Mesenteric fat pad (tissue), 1 donor: ENCODE data around the gene ST7. TPM values are rescaled to one million over a fixed set of nuclear protein-coding genes. Genes with fewer than 3 reads are reported as not detected.

ENCODE experiments used
- DNase-seq: peaks from one replicate; pipeline ENCODE4 v3.0.0-alpha.2; 2020; ENCODE audit warnings: low spot score
- total RNA-seq: library from RNA; stranded (reverse); fragmentation: NEBNext Ultra II Directional; extraction: Animal tissue kit (Norgen Biotek cat#: 25700); gene quantifications from one replicate; pipeline ENCODE4 v1.2.1, GENCODE V29; 2021
- donor health status: DM: yes; HTN: yes; CAD: no.

The ST7 gene
- total RNA-seq, 1 donor from 2014 or later: 17.3 TPM

DNA sequence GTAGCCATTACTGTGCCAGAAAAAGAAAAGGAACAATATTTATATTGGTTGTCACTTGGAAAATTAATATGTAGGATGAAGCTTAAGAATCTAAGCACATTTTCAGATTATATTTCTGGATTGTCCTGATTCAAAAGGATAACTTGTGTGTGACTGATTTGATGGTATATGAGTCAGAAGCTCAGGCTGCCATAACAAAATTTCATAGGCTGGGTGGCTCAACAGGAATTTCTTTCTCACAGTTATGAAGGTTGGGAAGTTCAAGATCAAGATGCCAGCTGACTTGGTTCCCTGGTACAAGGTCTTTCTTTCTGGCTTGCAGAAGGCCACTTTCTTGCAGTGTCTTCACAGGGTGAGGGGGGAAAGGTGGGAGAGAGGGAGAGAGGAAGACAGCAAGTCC, 108.5 kb downstream of the ST7 start:
- no peak for DNase-seq

DNA sequence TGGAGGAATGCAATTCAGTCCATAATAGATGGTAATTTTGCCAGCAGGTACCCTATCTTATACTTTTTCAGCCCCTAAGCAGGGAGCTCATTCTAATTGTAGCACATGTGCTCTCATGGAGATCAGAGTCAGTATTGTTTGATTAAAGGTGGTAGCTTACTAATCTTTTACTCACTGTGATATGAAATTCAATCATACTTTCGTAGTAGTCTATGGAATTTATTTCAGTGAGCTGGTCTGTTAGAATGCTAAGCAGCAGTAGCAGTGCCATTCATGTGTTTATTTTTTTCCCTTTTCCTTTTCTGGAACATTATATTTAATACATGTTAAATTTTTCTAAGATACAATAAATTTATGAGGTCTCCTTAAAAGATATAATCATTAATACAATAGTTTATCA, 109.0 kb downstream of the ST7 start:
- no peak for DNase-seq

DNA sequence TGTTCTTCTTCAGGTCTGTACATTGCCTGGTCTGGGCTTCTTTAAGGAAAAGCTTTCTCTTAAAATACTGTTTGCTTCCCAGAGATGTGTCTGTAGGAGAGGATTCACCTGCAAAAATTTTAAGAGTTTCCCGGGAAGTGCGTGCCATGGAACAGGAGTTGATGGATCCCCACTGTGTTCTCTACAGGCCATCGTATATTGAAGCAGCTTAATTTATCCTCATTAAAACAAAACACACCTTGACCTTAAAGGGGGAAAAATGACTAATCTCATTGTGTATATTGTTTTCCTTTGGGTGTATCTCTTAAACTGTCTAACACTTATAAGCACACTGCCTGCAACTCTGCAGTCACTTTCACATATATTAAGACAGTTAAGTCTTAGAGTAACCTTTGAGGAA, 111.4 kb downstream of the ST7 start:
- no peak for DNase-seq

DNA sequence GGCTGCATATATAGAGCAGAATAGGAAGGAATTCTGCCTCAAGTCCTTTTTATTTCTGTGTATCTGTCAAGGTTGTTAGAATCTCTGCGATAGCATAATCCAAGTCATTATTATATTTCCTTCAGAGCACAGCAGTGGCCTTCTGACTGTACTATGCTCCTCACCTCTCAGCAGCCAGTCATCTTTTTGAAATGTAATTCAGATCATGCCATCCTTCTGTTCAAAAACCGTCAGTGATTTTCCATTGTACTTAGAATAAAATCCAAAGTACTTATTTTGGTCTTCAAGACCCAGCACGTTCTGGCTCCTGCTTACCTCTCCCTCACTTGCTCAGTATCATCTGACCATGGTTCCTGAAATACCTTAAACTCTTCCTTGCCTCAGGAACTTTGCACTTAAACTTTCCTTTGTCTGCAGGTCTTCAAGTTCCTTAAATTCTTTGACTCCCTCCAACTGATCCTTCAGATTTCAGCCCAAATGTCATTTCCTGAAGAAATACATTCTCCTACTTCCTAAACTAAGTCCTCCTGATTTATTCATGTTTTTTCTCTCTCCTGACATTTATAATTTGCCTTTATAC, 112.4 kb downstream of the ST7 start:
- DNase-seq: no peak

DNA sequence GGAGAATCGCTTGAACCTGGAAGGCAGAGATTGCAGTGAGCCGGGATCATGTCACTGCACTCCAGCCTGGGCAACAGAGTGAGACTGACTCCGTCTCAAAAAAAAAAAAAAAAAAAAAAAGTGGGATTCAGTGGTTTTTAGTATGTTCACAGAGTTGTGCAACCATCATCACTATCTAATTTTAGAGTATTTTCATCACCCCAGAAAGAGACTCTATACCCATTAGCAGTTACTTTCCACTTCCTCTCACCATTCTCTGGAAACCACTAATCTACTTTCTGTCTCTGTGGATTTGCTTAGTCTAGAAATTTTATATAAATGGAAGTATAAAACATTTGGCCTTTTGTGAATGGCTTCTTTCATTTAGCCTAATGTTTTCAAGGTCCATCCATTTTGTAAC, 113.4 kb downstream of the ST7 start:
- DNase-seq: no peak

DNA sequence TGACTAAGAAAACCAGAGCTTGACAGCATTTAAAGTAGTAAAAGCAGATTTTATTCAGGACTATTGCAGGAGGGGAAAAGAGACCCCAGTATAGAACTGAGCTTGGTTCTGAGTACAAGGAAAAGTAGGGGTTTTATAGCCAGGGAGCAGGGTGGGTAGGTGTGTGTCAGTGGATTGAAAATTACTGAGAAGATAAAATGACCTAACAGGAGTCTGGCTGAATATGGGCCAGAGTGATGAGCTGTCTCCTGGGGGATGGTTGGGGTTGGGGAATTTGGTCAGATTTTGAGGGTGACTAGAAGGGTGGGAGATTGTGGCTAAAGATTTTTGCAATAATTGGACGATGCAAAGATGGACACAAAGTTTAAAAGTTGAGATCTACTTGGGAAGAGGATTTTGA, 114.0 kb downstream of the ST7 start:
- no peak for DNase-seq

DNA sequence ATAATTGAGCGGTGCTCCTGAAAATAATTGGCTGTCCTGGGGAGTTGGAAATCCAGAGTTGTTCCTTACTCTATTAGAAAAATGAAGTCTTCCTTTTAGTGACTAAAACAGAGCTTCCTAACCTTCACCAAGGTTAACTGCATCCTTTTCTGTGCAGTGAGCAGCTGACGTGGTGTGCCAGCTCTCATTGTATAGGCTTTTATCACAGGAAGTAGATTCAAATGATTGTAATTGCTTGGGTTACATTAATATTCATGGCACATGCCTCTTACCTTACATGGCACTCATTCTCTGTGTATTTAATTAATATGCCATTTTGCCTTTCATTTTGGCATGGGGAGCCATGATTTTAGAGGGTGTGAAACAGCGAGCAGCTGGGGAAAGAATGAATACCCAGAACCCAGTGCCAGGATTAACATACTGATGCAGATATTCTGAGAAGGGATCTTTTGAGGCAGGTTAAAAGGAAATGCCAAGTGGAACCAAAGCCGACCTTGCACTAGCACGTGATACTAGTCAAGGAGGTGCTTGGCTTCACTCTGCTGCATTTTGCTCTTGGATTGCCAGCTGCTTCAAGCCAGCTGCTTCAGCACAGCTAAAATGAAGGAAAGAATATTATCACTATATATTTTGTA, 115.3 kb downstream of the ST7 start:
- no peak for DNase-seq

DNA sequence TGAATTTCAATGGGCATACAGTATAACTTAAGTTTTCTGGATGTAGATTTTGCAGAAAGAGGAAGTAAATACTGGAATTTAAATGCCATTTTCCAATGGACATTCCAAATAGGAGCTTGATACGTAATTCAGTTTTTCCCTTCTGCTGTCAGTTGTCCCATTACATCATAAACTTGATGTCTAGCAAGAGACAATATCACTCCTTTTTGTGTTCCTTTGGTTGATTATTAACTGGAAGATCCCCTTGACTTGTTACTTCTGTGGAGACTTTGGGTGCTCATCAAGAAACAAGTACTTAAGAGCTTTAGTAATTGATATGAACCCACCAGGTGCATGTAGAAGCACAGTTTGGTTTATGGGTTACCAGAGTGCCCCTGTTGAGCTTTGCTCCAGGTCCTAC, 116.1 kb downstream of the ST7 start:
- no peak for DNase-seq

DNA sequence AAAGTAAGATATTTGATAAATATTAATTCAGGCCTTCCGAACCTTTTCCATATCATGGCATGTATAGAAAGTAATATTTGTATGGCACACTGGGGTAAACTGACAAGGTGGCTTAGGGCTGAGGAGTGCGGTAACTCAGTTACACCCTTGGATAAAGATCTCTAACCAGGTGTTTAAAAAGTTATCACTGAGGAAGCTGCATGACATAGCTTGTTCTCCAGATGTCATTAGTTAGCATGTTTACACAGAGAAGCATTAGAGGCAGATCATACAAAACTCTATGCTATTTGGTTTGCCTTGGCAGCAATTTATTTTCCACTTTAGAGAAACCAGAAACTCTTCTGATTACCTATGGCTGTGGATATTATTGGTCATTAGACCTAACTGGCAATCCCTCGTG, 118.2 kb downstream of the ST7 start:
- DNase-seq: no peak

DNA sequence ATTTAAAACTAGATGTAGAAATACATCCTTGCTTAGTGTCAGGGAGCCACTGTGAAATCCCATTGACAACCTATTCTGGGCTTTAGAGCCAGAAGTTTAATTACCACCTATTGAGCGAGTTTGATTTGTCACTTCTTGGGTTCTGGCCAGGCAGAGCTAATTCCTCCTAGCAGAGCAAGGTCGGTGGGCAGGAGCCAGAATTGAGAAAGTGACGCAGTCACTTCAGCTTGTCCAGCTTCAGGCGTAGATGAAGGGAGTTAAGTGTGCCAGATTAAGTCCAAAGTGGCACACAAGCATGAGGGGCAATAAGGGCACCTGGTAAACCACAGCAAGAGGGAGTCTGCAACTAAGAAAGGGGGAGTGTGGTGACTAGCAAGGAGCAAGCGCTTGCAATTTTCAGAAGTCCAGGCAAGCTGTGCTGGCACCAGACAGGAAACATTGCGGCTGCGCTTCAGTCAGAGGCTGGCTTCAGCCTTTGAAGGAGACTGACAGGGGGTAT, 119.4 kb downstream of the ST7 start:
- no peak for DNase-seq

DNA sequence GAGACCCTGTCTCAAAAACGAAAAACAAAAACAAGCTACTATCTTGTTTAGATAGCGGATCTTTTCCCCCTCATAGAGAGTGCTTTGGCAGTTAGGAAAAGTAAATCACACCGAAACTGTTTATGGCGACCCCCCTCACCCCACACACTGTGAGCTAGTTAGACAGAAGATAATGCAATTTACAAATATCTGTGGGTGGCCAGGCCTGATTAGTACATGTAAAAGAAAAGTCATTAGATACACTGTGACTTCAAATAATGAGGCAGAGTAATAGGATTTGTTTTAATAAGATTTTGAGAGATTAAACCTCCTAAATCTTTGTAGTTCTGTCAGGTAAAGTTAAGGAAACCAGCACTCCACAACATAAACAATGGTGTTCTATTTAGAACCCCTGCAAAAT, 121.1 kb downstream of the ST7 start:
- no peak for DNase-seq

DNA sequence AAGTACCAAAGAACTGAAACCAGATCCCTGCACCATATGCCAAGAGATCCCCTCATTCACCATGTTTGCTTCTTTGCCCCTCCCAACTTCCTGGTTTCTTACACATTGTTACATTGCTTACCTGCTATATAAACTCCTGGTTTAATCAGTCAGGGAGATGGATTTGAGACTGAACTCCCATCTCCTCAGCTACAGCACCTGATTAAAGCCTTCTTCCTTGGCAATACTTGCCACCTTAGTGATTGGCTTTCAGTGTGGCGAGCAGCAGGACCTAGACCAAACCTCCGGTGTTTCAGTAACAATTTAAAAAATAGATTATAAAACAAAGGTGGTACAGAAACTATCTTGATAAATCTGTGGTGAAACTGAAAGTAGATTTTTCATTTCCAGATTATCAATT, 122.6 kb downstream of the ST7 start:
- no peak for DNase-seq

DNA sequence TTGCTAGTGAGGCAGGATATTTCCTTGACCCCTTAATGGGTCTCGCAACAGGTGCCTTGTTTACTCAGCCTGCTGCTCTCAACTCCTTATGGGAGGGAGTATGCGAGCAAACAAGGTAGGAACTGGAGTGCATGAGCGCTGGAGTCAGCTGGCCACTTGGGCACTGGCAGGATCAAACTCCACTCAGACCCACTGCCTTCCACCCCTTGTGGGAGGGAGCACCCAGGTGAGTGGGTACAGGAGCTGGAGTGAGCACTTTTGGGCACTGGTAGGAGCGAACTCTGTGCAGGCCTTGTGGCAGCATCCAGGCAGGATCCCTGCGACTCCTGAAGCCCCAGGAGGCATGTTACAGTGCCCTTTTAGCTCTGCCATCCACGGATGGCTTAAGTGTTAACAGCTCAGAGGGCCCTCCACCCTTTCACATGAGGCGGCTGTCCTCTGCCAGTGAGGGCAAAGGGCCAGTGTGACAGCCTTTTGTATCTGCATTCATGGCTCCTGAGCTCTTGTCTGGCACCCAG, 123.2 kb downstream of the ST7 start:
- DNase-seq: no peak

DNA sequence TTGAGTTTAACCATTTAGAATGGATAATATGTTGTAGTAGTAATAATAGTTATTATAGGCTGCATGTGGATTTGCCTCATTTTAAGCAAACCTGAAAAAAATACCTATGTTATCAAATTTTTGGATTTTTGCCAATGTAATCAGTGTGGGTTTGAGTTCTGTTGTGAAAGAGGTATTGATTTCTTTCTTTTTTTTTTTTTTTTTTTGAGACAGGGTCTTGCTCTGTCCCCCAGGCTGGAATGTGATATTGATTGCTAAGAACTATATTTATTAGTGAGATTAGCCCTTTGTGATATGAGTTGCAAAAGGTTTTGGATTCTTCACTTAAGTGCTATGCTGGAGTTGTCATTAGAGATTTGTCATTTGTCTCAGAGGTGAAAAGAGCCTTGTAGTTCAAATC, 124.4 kb downstream of the ST7 start:
- no peak for DNase-seq

DNA sequence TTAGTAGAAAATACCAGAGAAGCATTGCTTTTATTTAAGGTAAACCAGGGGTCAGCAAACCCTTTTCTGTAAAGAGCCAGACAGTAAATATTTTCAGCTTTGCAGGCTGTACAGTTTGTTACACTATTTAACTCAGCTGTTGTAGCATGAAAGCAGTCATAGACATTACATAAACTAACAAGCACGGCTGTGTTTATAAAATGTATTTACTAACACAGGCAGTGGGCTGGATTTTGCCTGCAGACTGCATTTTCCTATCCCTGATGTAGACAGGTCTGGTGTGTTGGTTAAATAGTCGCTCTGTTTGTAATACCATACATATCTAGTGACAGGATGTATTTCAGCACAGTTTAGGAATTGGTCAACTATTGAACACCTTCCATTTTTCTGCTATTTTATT, 129.3 kb downstream of the ST7 start:
- DNase-seq: no peak

DNA sequence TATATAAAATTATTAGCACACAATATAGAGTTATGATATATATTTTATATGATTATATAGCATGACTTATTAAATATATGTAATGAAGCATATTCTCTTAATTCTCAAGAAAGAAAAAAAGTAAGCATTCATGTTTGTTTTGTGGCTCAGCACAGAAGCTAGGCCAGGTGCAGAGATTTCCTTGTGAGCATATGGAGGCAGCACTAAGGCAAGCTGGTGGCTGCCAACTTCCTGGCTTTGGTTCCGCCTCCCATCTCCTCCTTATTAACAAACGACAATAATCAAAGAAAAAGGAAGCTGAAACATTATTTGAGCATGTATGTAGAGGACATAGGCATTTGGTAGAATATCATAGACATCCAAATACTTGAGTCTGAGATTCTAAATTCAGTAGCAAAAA, 130.3 kb downstream of the ST7 start:
- no peak for DNase-seq

DNA sequence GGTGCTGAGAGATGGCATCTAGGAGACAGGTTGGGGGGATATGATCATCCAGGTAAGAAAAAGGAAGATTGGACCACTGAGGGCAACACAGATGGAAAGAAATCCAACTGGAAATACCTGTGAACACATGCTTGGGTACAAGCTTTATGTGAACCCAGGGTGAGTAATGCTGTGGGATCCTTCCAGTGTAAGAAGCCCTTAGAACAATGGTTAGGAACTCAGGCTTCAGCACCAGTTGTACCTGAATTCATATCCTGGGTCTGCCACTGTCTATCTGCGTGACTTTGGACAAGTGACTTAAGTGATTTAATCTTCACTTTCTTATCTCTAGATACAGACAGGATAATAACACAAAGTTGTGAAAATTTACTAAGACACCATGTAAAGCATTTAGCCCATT, 131.0 kb downstream of the ST7 start:
- no peak for DNase-seq

DNA sequence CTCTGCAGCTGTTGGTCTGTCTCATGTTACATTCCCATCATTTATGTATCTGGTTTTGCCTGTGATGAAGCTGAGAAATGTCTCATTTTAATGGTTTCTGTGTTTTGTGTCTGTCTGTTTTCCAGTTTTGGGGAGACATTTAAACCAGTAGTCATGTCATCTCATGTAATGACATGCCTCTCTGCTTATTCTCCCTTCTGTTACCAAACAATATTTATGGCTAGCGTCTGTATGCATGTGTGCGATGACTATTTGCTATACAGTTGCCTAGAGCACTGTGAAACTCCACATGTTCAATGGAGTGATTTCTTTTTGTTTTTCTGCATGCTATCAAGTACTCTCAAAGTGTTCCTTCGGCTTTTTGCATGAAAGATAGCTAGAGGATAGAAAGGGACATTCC, 132.0 kb downstream of the ST7 start:
- no peak for DNase-seq

DNA sequence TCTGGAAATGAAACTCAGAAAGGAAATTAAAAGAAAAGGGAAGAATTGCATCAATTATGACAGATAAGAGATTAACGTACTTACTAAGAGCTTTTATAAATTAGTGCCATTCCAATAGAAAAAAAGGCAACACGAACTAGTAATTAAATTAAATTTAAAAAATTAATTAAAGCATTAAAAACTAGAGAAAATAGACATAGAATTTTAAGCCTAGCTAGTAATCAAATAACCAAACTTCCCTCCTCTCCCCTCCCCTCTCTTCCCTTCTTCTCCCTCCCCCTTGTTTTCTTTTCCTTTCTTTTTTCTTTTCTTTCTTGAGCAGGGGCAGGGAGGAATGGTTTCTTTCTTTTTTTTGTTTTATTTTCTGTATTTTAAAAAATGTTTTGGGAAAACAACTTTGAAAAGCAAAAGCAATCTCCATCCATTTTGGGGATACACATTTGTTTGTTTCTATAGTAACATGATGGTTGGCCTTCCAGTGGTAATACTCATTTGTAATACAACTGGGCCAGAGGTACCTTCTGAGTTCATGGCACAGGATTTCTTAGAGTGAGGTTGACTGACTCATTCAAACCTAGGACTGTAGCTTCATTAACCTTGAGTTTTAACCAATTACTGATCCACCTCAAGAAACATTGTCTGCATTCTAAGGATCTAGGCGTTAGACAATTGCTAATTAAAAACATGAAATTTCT, 132.6 kb downstream of the ST7 start:
- DNase-seq: no peak

DNA sequence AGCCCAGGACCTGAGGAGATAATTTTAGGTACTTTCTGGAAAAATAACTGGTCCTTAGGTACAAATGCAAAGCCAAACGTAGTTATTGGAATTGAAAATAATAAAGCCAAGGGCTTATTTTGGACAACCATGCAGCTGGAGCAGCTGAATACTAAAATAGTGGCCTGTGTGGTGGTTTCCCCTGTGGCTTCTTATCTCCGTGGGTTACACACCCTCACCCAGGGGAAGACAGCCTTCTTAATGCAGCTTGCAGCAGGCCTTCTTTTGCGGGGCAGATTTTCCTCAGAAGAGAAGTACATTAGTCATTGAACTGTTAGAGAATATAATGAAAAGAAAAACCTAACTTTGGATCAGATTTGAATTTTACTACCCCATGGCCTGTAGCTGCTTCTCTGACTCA, 133.5 kb downstream of the ST7 start:
- no peak for DNase-seq

DNA sequence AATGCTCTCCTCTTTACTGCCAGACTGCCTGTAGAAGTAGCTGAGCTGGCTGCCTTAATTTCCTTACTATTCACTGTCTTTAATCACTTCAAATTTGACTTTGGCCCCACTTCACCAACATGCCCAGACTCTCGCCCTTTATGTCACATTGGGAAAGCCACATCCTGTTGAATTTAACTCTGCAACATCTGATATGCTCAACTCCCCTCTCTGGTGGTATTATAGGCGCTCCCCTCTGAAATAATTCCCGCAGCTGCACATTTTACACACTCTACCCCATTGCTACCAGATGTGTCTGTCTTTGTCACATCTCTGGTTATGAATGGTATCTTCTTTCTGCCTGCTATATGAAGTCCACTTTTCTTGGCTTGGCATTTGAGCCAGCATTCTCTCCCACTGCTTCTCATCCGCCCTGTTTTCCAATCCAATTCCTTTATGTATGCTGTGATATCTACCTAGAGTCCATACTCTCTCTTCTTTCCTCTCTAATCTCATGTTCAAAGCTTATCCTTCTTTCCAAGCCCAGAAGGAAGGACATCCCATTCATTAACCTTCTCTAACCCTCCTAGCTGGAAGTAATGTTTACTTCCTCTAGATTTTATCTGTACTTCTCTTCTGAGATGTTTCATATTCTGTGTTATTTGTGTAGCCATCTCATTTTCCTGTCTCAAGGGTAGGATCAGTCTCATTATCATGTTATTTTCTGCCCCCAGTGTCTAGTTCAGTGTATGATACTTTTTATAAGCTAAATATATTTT, 134.5 kb downstream of the ST7 start:
- no peak for DNase-seq

DNA sequence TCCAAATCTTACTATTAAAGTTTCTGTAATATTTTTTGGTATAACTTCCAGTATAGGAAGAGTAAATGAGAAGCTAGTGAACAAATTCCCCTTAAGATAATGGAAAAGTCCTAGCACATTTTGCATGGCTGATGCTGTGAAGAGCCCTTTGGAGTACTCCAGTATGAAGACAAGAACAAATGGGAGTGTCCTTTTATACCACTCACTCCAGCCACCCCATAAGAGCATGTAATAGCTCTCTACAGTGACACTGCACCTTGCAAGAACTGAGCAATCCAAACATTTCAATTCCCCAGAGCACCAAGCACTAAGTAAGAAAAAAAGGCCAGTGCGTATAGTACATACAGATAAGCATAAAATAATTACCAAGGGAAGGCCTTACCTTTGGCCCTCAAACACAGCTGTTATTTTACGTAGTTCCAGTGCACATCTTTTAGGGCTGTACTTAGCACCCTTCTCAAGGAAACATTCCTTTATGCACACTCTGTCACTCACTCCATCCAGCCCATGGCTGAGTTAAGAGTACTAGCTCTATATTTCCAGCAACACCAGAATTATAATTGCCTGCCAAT, 135.4 kb downstream of the ST7 start:
- no peak for DNase-seq
